WTC11 (cell line): ENCODE results near the gene RGPD6.
"Not testable (repeated sequence)": the region's sequence is repeated elsewhere in the genome, so short reads cannot be mapped to it uniquely, and the experiment has no call there.

Experiments used
- CTCF ChIP-seq: fragments of 200-600 bp; IDR thresholded peaks from 2 replicates; pipeline ENCODE4 v1.8.0; 2022; ENCODE audit warnings: antibody characterized with exemption
- HMGXB4 ChIP-seq: sonication (generic); formaldehyde crosslinking; IDR thresholded peaks from 2 replicates; pipeline ENCODE4 v1.8.1; 2023; ENCODE audit warnings: mild to moderate bottlenecking, moderate library complexity, missing genetic modification reagents
- JUN ChIP-seq: sonication (generic); formaldehyde crosslinking; IDR thresholded peaks from 2 replicates; pipeline ENCODE4 v1.8.0; 2023; ENCODE audit warnings: mild to moderate bottlenecking, missing genetic modification reagents
- NFYB ChIP-seq: sonication (generic); formaldehyde crosslinking; conservative IDR thresholded peaks from 2 replicates; pipeline ENCODE4 v1.8.0; 2022; ENCODE audit warnings: low read depth, missing genetic modification reagents
- ZNF423 ChIP-seq: fragments of 250-450 bp; sonication (Bioruptor Pico); IDR thresholded peaks from 2 replicates; pipeline ENCODE4 v2.1.2; 2022; ENCODE audit warnings: mild to moderate bottlenecking, moderate library complexity

- TF ChIP-seq ZNF423 (CRISPR knock-in tag); CTCF; NFYB (CRISPR knock-in tag); HMGXB4 (CRISPR knock-in tag); JUN (CRISPR knock-in tag): not testable (repeated sequence)
Observed at GRCh38 chr2:110613927-110614326, 36.9 kb upstream of the RGPD6 start.
